ENCODE measurements around the gene SLC16A5. TPM values are rescaled to one million over a fixed set of nuclear protein-coding genes. Genes with fewer than 3 reads are reported as not detected.
A peak's percentile ranks its signal among the peaks of the same experiment; 100 is the strongest.

Gene SLC16A5
- total RNA-seq, 2 experiments from 2014 or later: 9.2 to 11.0 TPM

- Mint-ChIP-seq H3K27me3 (no peaks in the 10 kb centered on the region), H3K4me3 (peak overlapping the region; percentile 56), H3K4me1 (ENCODE audit: low read depth) (peaks cover 15% of the 10 kb centered on the region), H3K9me3 (no peaks in the 10 kb centered on the region), H3K36me3 (ENCODE audit: low read depth) (no peaks in the 10 kb centered on the region), H3K27ac (no peak overlapping the region)
- intact Hi-C loops (cut with DNase I, micrococcal nuclease): loop anchor here in 1 of 2 experiments (5.0 kb wide), 1 partner anchor 42 kb away; no protein-coding TSS in a partner anchor
- H3K4me1 ChIP-seq (ENCODE audit: insufficient read depth, low read length): peaks cover 33% of the 10 kb centered on the region
- H3K36me3 ChIP-seq (ENCODE audit: insufficient read depth, low read length): no peaks in the 10 kb centered on the region
- TF ChIP-seq, protein P1, sequence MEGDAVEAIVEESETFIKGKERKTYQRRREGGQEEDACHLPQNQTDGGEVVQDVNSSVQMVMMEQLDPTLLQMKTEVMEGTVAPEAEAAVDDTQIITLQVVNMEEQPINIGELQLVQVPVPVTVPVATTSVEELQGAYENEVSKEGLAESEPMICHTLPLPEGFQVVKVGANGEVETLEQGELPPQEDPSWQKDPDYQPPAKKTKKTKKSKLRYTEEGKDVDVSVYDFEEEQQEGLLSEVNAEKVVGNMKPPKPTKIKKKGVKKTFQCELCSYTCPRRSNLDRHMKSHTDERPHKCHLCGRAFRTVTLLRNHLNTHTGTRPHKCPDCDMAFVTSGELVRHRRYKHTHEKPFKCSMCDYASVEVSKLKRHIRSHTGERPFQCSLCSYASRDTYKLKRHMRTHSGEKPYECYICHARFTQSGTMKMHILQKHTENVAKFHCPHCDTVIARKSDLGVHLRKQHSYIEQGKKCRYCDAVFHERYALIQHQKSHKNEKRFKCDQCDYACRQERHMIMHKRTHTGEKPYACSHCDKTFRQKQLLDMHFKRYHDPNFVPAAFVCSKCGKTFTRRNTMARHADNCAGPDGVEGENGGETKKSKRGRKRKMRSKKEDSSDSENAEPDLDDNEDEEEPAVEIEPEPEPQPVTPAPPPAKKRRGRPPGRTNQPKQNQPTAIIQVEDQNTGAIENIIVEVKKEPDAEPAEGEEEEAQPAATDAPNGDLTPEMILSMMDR (IDR thresholded peaks at IDR 0.05): no peak
- ATAC-seq (ENCODE audit: poor library complexity) (no peak), DNase-seq (no peak)
- POLR2A ChIA-PET: interaction anchor here (0.9 to 2.3 kb wide), 5 partner anchors 9 to 210 kb away, joined by 3 to 18 read pairs (median 4); partner anchors contain the start of genes NT5C, SLC16A5 and SLC25A19
- CTCF ChIA-PET: interaction anchor here (1.2 kb wide), 1 partner anchor 117 kb away, joined by 3 read pairs; no protein-coding TSS in a partner anchor
- H3K9me3 ChIP-seq (ENCODE audit: control insufficient read depth in 1 of 2, insufficient read depth in 1 of 2, low read length in 2 of 2): no peaks in the 10 kb centered on the region
- H3K4me3 ChIP-seq (ENCODE audit: low read length): no peak overlapping the region
- H3K27ac ChIP-seq (ENCODE audit: low read depth in 1 of 2, low read length in 2 of 2): no peak overlapping the region
- no peaks in the 10 kb centered on the region for H3K27me3 ChIP-seq (ENCODE audit: control insufficient read depth in 1 of 2, insufficient read depth in 2 of 2, low read length in 2 of 2)
These were observed 8.8 kb upstream of the SLC16A5 start for GRCh38 chr17:75079023-75079373.

DNA sequence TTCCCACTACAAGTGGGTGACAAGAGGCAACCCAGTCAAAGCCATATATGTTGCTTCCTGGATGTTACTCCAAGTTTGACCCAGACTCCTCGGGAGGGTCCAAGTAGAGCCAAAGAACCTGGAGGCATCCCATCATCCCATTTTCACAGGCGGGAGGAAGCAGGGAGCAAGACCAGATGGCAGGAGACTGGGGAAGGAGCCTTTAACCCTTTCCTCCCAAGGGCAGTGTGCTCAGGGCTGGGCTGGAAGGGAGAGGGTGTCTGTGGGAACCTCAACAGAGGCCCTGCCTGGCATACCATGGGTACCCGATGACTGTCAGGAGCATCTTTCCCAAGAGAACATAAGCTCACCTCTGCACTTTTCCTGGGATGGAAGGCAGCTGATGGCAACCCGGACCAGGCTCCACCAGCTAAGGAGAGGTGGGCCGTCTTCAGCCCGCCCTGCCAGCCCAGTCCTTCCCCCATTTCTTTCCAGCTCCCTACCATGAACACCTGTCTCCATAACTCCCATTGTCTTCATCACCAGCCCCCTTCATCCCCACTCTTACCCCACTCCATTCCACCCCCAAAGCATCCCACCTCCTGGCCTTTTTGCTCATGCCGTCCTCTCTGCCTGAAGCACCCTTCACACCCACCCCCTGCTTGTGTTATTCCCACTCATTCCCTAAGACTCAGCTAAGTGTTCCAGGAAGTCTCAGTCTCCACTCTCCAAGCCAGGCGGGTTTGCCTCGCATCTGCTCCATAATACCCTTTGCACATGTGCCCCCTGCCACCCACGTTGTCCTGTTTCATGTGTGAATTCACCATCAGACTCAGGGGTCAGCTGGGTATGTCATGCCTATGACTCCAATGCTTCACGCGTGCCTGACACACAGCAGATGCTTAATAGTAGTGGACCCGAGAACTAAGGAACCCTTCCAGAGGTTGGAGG is 5.9 kb upstream of the SLC16A5 start:
- ChIA-PET CTCF (no interaction called here), POLR2A (no interaction called here)
- DNase-seq (no peak), ATAC-seq (ENCODE audit: poor library complexity) (no peak)
- Histone ChIP-seq H3K4me3 (ENCODE audit: low read length) (no peak overlapping the region), H3K4me1 (ENCODE audit: insufficient read depth, low read length) (peaks cover 40% of the 10 kb centered on the region), H3K27me3 (ENCODE audit: control insufficient read depth in 1 of 2, insufficient read depth in 2 of 2, low read length in 2 of 2) (no peaks in the 10 kb centered on the region), H3K27ac (ENCODE audit: low read depth in 1 of 2, low read length in 2 of 2) (no peak overlapping the region), H3K36me3 (ENCODE audit: insufficient read depth, low read length) (no peaks in the 10 kb centered on the region), H3K9me3 (ENCODE audit: control insufficient read depth in 1 of 2, insufficient read depth in 1 of 2, low read length in 2 of 2) (no peaks in the 10 kb centered on the region)
- peaks cover 31% of the 10 kb centered on the region for H3K4me1 Mint-ChIP-seq (ENCODE audit: low read depth)
- intact Hi-C loops (cut with DNase I, micrococcal nuclease): no loop called here
- TF ChIP-seq, protein P1 (IDR thresholded peaks at IDR 0.05): no peak
- H3K36me3 Mint-ChIP-seq (ENCODE audit: low read depth): no peaks in the 10 kb centered on the region
- H3K4me3 Mint-ChIP-seq: no peak overlapping the region
- no peaks in the 10 kb centered on the region for H3K27me3 Mint-ChIP-seq
- no peak overlapping the region for H3K27ac Mint-ChIP-seq
- no peaks in the 10 kb centered on the region for H3K9me3 Mint-ChIP-seq

- peaks cover 38% of the 10 kb centered on the region for H3K4me1 Mint-ChIP-seq (ENCODE audit: low read depth)
- H3K36me3 Mint-ChIP-seq (ENCODE audit: low read depth): no peaks in the 10 kb centered on the region
- no peaks in the 10 kb centered on the region for H3K9me3 ChIP-seq (ENCODE audit: control insufficient read depth in 1 of 2, insufficient read depth in 1 of 2, low read length in 2 of 2)
- no peaks in the 10 kb centered on the region for H3K27me3 ChIP-seq (ENCODE audit: control insufficient read depth in 1 of 2, insufficient read depth in 2 of 2, low read length in 2 of 2)
- no peak overlapping the region for H3K27ac Mint-ChIP-seq
- H3K4me1 ChIP-seq (ENCODE audit: insufficient read depth, low read length): peaks cover 40% of the 10 kb centered on the region
- no peaks in the 10 kb centered on the region for H3K36me3 ChIP-seq (ENCODE audit: insufficient read depth, low read length)
- ATAC-seq (ENCODE audit: poor library complexity) (no peak), DNase-seq (no peak)
- POLR2A ChIA-PET: no interaction called here
- no peak overlapping the region for H3K27ac ChIP-seq (ENCODE audit: low read depth in 1 of 2, low read length in 2 of 2)
- H3K27me3 Mint-ChIP-seq: no peaks in the 10 kb centered on the region
- no peak overlapping the region for H3K4me3 ChIP-seq (ENCODE audit: low read length)
- H3K4me3 Mint-ChIP-seq: no peak overlapping the region
- CTCF ChIA-PET: no interaction called here
- H3K9me3 Mint-ChIP-seq: no peaks in the 10 kb centered on the region
- TF ChIP-seq, protein P1 (IDR thresholded peaks at IDR 0.05): no peak
- intact Hi-C loops (cut with DNase I, micrococcal nuclease): no loop called here
These were observed 5.1 kb upstream of the SLC16A5 start for GRCh38 chr17:75082683-75083082.

All from CD4-positive, alpha-beta T cell (primary cell).